Endometrium (tissue), 2 donors: ENCODE measurements around the gene FAM209A.
"Not testable (repeated sequence)": the region's sequence is repeated elsewhere in the genome, so short reads cannot be mapped to it uniquely, and the experiment has no call there.

Experiments
- FAIRE-seq: peaks from 2 replicates; lab custom pipeline; 2012; peaks lifted over from hg19 to GRCh38; lab: Jason Lieb, UNC
- donor health status: control.
- donor health status: control.

Gene FAM209A

GRCh38 chr20:56540415-56540814, 15.9 kb downstream of the FAM209A start:
- FAIRE-seq: no peak

GRCh38 chr20:56542489-56543030, 18.0 kb downstream of the FAM209A start:
- no peak for FAIRE-seq

DNA sequence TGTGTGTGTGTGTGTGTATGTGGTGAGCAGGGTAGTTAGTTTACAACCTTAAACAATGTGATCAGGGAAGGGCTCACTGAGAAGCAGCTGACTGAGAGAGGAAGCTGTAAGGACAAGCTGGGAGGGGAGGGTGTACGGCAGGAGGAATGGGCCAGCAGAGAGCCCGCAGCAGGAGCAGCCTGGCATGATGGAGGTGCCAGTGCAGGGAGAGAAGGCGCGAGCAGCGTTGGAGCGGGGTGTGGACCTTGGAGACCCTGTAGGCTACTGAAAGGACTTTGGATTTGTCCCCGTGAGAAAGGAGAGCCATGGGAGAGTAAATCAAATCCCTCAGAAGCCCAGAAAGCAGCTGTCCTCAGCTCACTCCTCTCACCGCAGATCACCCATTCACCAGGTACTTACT, 27.0 kb downstream of the FAM209A start:
- no peak for FAIRE-seq

DNA sequence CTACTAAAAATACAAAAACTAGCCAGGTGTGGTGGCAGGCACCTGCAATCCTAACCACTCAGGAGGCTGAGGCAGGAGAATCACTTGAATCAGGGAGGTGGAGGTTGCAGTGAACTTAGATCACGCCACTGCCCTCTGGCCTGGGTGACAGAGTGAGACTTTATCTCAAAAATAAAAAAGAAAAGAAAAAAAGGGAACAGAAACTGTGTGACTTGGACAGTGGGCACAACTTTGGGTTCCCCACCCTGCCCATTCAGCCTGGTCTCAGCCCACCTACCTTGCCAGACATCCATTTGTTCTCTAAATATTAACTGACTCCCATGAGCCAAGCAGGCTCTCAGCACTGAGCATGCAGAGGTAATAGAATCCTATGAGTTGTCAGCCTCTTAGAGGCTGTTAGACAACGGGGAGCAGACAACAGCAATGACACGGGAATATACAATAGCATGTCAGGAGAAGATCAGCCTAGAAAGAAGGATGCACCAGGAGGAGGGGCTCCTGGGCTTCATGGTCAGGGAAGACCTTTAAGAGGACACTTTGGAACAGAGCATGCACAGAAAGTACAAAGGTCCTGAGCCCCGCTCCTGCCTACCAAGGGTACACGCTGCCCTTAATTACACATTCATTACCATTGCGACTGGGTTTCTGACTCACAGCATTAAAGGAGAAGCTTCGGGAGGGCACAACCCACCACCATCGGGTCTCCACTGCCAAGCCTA, 28.5 kb downstream of the FAM209A start:
- FAIRE-seq: no peak

- FAIRE-seq: peak; percentile 8
Measured at GRCh38 chr20:56554869-56555268, 30.3 kb downstream of the FAM209A start.

DNA sequence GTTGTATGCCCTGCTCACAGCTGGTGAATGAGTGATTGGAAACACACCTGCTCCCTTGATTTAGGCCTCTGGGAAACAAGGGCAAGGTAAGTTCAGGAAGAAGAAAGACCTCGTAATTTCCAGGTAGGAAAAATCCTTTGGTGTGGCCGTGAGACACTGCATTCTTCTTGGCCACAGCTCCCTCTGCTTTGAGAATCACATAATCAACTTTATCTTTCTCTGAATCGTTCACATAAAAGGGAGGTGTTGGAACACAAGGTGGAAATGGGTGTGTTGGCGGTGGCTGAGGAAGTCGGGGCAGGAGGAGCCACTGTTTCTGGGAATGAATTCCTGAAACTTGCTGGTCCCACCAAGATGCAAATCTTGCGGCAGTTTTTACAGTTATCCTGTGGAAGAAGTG, 34.4 kb downstream of the FAM209A start:
- FAIRE-seq: no peak

DNA sequence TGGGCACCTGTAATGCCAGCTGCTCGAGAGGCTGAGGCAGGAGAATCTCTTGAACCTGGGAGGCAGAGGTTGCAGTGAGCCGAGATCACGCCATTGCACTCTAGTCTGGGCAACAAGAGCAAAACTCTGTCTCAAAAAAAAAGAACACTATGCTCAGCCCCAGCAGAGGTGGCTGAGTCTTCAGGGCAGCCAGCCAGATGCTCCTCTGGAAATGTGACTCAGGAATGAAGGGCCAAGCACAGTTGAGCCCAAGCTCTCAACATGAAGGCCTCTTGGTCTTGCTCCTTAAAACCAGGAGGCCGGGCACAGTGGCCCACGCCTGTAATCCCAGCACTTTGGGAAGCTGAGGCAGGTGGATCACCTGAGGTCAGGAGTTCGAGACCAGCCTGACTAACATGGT, 40.0 kb downstream of the FAM209A start:
- FAIRE-seq: not testable (repeated sequence)

- FAIRE-seq: no peak
Measured at GRCh38 chr20:56565511-56565910, 41.0 kb downstream of the FAM209A start.

- FAIRE-seq: no peak
Measured at GRCh38 chr20:56566621-56567020, 42.1 kb downstream of the FAM209A start.

DNA sequence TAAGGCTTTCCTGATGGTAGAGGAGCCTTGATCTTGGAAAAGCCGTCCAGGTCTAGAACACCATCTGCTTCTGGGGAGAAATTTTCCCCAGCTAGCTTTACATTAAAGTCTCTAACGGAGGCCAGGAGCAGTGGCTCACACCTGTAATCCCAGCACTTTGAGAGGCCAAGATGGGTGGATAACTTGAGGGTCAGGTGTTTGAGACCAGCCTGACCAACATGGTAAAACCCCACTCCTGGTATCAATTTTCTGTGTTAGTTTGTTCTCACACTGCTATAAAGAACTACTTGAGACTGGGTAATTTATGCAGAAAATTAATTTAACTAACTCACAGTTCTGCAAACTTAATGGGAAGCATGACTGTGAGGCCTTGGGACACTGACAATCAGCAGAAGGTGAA, 46.3 kb downstream of the FAM209A start:
- no peak for FAIRE-seq

DNA sequence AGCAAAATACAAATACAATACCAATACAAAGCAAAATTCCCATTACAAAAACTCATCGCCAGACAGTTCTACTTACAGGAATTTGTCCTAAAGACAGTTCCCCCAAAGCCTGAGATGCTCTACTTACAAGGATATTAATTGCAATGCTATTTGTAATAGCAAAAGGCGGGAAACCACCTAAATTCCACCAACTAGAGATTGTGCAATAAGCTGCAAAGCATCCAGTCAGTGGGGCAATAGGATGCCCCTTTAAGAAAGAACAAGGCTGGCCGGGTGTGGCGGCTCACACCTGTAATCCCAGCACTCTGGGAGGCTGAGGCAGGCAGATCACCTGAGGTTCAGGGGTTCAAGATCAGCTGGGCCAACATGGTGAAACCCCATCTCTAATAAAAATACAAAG, 47.6 kb downstream of the FAM209A start:
- no peak for FAIRE-seq

GRCh38 chr20:56573986-56574385, 49.4 kb downstream of the FAM209A start:
- no peak for FAIRE-seq

GRCh38 chr20:56574531-56575142, 50.1 kb downstream of the FAM209A start:
- no peak for FAIRE-seq

DNA sequence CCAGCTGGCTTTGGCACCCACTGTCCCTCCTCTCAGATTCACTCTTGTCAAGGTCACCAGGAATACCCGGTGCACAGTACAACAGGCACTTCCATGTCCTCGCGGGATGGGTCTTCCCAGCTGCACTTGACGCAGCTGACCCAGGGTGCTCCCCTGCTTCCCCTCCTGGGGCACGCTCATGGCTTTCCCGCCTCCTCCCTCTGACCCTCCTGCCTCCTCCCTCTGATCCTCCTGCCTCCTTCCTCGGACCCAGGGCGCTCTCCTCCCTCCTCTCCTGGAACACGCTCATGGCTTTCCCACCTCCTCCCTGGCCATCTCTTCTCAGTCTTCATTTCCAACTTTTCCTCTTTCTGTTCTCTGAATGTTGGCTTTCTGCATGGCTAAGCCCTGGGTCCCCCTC, 50.6 kb downstream of the FAM209A start:
- FAIRE-seq: no peak
